ENCODE data around the gene RFX8.

Gene RFX8

DNA sequence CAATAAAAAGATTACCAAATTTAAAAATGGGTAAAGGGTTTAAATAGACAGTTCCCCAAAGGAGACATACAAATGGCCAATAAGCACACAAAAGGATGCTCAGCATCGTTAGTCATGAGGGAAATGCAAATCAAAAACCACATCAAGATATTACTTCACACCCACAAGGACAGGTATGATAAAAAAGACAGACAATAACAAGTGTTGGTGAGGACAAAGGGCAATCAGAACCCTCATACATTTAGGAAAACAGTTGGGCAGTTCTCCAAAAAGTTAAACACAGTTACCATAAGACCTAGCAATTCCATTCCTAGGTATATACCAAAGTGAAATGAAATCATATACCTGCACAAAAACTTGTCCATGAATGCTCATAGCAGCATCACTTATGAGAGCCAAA is 102.1 kb downstream of the RFX8 start:
- Histone ChIP-seq H3K36me3 (ENCODE audit: control insufficient read depth, insufficient read depth, low read length) (no peaks in the 10 kb centered on the region), H3K4me3 (ENCODE audit: low read depth, low read length) (no peak overlapping the region), H3K27me3 (ENCODE audit: control insufficient read depth, insufficient read depth, low read length) (no peaks in the 10 kb centered on the region), H3K79me2 (no peaks in the 10 kb centered on the region), H3K27ac (no peak overlapping the region), H3K4me2 (ENCODE audit: low read length) (no peak overlapping the region), H3K9ac (no peak overlapping the region), H2AFZ (no peak overlapping the region), H3K9me3 (ENCODE audit: control insufficient read depth, low read length) (no peaks in the 10 kb centered on the region), H3K4me1 (no peaks in the 10 kb centered on the region)
- TF ChIP-seq CTCF (IDR thresholded peaks at IDR 0.05): no peak

- H3K4me2 ChIP-seq (ENCODE audit: low read length): no peak overlapping the region
Observed at GRCh38 chr2:101371636-101372035, 103.3 kb downstream of the RFX8 start.

GRCh38 chr2:101369100-101369499 is 105.8 kb downstream of the RFX8 start:
- Histone ChIP-seq H3K27me3 (ENCODE audit: control insufficient read depth, insufficient read depth, low read length) (no peaks in the 10 kb centered on the region), H3K36me3 (ENCODE audit: control insufficient read depth, insufficient read depth, low read length) (no peaks in the 10 kb centered on the region), H3K4me2 (ENCODE audit: low read length) (no peak overlapping the region), H3K4me3 (ENCODE audit: low read depth, low read length) (no peak overlapping the region), H2AFZ (no peak overlapping the region), H3K4me1 (no peaks in the 10 kb centered on the region), H3K9ac (no peak overlapping the region), H3K79me2 (no peaks in the 10 kb centered on the region), H3K27ac (no peak overlapping the region), H3K9me3 (ENCODE audit: control insufficient read depth, low read length) (no peaks in the 10 kb centered on the region)
- TF ChIP-seq CTCF (IDR thresholded peaks at IDR 0.05): no peak

More at GRCh38 chr2:101371636-101372035, 103.3 kb downstream of the RFX8 start:
- no peak overlapping the region for H2AFZ ChIP-seq
- H3K4me3 ChIP-seq (ENCODE audit: low read depth, low read length): no peak overlapping the region
- H3K27me3 ChIP-seq (ENCODE audit: control insufficient read depth, insufficient read depth, low read length): no peaks in the 10 kb centered on the region
- no peak overlapping the region for H3K27ac ChIP-seq
- H3K36me3 ChIP-seq (ENCODE audit: control insufficient read depth, insufficient read depth, low read length): no peaks in the 10 kb centered on the region
- no peaks in the 10 kb centered on the region for H3K4me1 ChIP-seq
- no peak for TF ChIP-seq CTCF (IDR thresholded peaks at IDR 0.05)
- H3K9me3 ChIP-seq (ENCODE audit: control insufficient read depth, low read length): no peaks in the 10 kb centered on the region
- H3K79me2 ChIP-seq: no peaks in the 10 kb centered on the region
- no peak overlapping the region for H3K9ac ChIP-seq

GRCh38 chr2:101368376-101368775 is 106.5 kb downstream of the RFX8 start:
- Histone ChIP-seq H3K36me3 (ENCODE audit: control insufficient read depth, insufficient read depth, low read length) (no peaks in the 10 kb centered on the region), H3K4me3 (ENCODE audit: low read depth, low read length) (no peak overlapping the region), H3K27me3 (ENCODE audit: control insufficient read depth, insufficient read depth, low read length) (no peaks in the 10 kb centered on the region), H3K4me2 (ENCODE audit: low read length) (no peak overlapping the region), H3K79me2 (no peaks in the 10 kb centered on the region), H3K9ac (no peak overlapping the region), H3K27ac (no peak overlapping the region), H3K9me3 (ENCODE audit: control insufficient read depth, low read length) (no peaks in the 10 kb centered on the region), H2AFZ (no peak overlapping the region), H3K4me1 (no peaks in the 10 kb centered on the region)
- no peak for TF ChIP-seq CTCF (IDR thresholded peaks at IDR 0.05)

GRCh38 chr2:101367508-101367907 is 107.4 kb downstream of the RFX8 start:
- no peak overlapping the region for H2AFZ ChIP-seq
- H3K27me3 ChIP-seq (ENCODE audit: control insufficient read depth, insufficient read depth, low read length): no peaks in the 10 kb centered on the region
- no peak overlapping the region for H3K9ac ChIP-seq
- H3K27ac ChIP-seq: no peak overlapping the region
- H3K4me2 ChIP-seq (ENCODE audit: low read length): no peak overlapping the region
- no peak overlapping the region for H3K4me3 ChIP-seq (ENCODE audit: low read depth, low read length)
- no peaks in the 10 kb centered on the region for H3K36me3 ChIP-seq (ENCODE audit: control insufficient read depth, insufficient read depth, low read length)
- no peaks in the 10 kb centered on the region for H3K4me1 ChIP-seq
- no peaks in the 10 kb centered on the region for H3K79me2 ChIP-seq
- no peak for TF ChIP-seq CTCF (IDR thresholded peaks at IDR 0.05)
- H3K9me3 ChIP-seq (ENCODE audit: control insufficient read depth, low read length): no peaks in the 10 kb centered on the region

All from parathyroid adenoma (tissue), 2 donors.